Kidney (tissue), 22 donors: ENCODE data around the gene DYRK3. TPM values are rescaled to one million over a fixed set of nuclear protein-coding genes. Genes with fewer than 3 reads are reported as not detected.
A peak's percentile ranks its signal among the peaks of the same experiment; 100 is the strongest.

Experiments
- DNase-seq, 5 donors: peaks; one replicate each; pipeline ENCODE4 v3.0.0-alpha.2; 2013 to 2020
- FAIRE-seq: peaks from 2 replicates; lab custom pipeline; 2012; peaks lifted over from hg19 to GRCh38; lab: Jason Lieb, UNC
- H3K27ac ChIP-seq, 2 donors: one replicate each; pipeline ENCODE4 v1.7.0; 2013; ENCODE audit warnings: low read depth in 2 of 2, low read length in 2 of 2, inconsistent platforms in 1 of 2
- H3K27me3 ChIP-seq: one replicate; pipeline ENCODE4 v1.7.1; 2013; ENCODE audit warnings: low read length, inconsistent platforms; ENCODE audit not compliant: control insufficient read depth, insufficient read depth
- H3K36me3 ChIP-seq, 3 donors: one replicate each; pipeline versions ENCODE4 v1.7.0 to v1.7.1; 2013; ENCODE audit warnings: low read length in 3 of 3, control low read depth in 1 of 3, inconsistent platforms in 1 of 3; ENCODE audit not compliant: insufficient read depth in 3 of 3, control insufficient read depth in 2 of 3
- H3K4me1 ChIP-seq, 3 donors: one replicate each; pipeline versions ENCODE4 v1.7.0 to v1.7.1; 2013; ENCODE audit warnings: low read length in 3 of 3, inconsistent platforms in 1 of 3, low read depth in 1 of 3; ENCODE audit not compliant: control insufficient read depth in 2 of 3, insufficient read depth in 2 of 3
- H3K4me3 ChIP-seq, 3 donors: one replicate each; pipeline versions ENCODE4 v1.7.0 to v1.8.1; 2013; ENCODE audit warnings: low read length in 3 of 3, control low read depth in 1 of 3, inconsistent platforms in 1 of 3
- H3K9ac ChIP-seq, 3 donors: one replicate each; pipeline versions ENCODE4 v1.7.0 to v1.7.1; 2013; ENCODE audit warnings: low read length in 3 of 3, control low read depth in 1 of 3, inconsistent platforms in 1 of 3
- H3K9me3 ChIP-seq, 3 donors: one replicate each; pipeline versions ENCODE4 v1.7.0 to v1.7.1; 2013; ENCODE audit warnings: low read length in 3 of 3, control low read depth in 1 of 3, inconsistent platforms in 1 of 3; ENCODE audit not compliant: control insufficient read depth in 2 of 3, insufficient read depth in 1 of 3
- CTCF ChIP-seq: IDR thresholded peaks from 3 replicates; pipeline ENCODE4 v1.5.1; 2012; ENCODE audit warnings: mild to moderate bottlenecking, moderate library complexity, borderline replicate concordance; ENCODE audit not compliant: insufficient read depth; ENCODE audit errors: extremely low read depth
- intact Hi-C: fragments of 100-400 bp; cut with DNase I; formaldehyde crosslinking; loops from one replicate; pipeline ENCODE4 v1.11.1; 2022
- long read RNA-seq, 10 donors: library from polyadenylated mRNA in 1 of 10; unstranded in 1 of 10; transcript quantifications; one replicate each; pipeline ENCODE4 v2.0.0 and lab custom pipeline, GENCODE V29; 2021 to 2026
- polyA plus RNA-seq: library from polyadenylated mRNA; stranded (reverse); fragments of 350-450 nt; fragmentation: Illumina TruSeq; extraction: RNeasy Lipid Tissue Mini Kit (QIAGEN cat#74804); gene quantifications from one replicate; pipeline ENCODE4 v1.2.3, GENCODE V29; 2014; ENCODE audit warnings: low read depth, low replicate concordance; ENCODE audit not compliant: insufficient read depth
- total RNA-seq: library from RNA; stranded (reverse); fragmentation: NEBNext Ultra II Directional; extraction: Animal tissue kit (Norgen Biotek cat#: 25700); gene quantifications from one replicate; pipeline ENCODE4 v1.2.1, GENCODE V29; 2021
- donor health status: control.
- donor health status: control.
- donor health status: control.
- donor health status: control.
- donor health status: control.
- donor health status: DM: yes; HTN: yes; CAD: no.
- donor health status: Normal renal cell carcinoma (clear cell type).

The DYRK3 gene
- total RNA-seq: 12.7 TPM
- 3.5 TPM for polyA plus RNA-seq
- long read RNA-seq, donor 1, partial matches to known transcripts: 0 of 1 reads
- long read RNA-seq, donor 1, other reads (novel, unspliced or antisense): 0 of 1 reads
- long read RNA-seq, donor 2, partial matches to known transcripts: 0 of 2 reads
- long read RNA-seq, donor 2, other reads (novel, unspliced or antisense): 0 of 2 reads
- long read RNA-seq, donor 3, partial matches to known transcripts: 0 of 1 reads
- long read RNA-seq, donor 3, other reads (novel, unspliced or antisense): 0 of 1 reads
- long read RNA-seq, donor 4, partial matches to known transcripts: 0 of 2 reads
- long read RNA-seq, donor 4, other reads (novel, unspliced or antisense): 0 of 2 reads
- long read RNA-seq, donor 5: 0 reads
- long read RNA-seq, donor 6, partial matches to known transcripts: 0 of 3 reads
- long read RNA-seq, donor 6, other reads (novel, unspliced or antisense): 0 of 3 reads
- long read RNA-seq, donor 7, partial matches to known transcripts: 0 of 3 reads
- long read RNA-seq, donor 7, other reads (novel, unspliced or antisense): 0 of 3 reads
- long read RNA-seq, donor 8: 0 reads
- long read RNA-seq, donor 9, partial matches to known transcripts: 0 of 1 reads
- long read RNA-seq, donor 9, other reads (novel, unspliced or antisense): 0 of 1 reads
- long read RNA-seq, donor 10: 0 reads

DNA sequence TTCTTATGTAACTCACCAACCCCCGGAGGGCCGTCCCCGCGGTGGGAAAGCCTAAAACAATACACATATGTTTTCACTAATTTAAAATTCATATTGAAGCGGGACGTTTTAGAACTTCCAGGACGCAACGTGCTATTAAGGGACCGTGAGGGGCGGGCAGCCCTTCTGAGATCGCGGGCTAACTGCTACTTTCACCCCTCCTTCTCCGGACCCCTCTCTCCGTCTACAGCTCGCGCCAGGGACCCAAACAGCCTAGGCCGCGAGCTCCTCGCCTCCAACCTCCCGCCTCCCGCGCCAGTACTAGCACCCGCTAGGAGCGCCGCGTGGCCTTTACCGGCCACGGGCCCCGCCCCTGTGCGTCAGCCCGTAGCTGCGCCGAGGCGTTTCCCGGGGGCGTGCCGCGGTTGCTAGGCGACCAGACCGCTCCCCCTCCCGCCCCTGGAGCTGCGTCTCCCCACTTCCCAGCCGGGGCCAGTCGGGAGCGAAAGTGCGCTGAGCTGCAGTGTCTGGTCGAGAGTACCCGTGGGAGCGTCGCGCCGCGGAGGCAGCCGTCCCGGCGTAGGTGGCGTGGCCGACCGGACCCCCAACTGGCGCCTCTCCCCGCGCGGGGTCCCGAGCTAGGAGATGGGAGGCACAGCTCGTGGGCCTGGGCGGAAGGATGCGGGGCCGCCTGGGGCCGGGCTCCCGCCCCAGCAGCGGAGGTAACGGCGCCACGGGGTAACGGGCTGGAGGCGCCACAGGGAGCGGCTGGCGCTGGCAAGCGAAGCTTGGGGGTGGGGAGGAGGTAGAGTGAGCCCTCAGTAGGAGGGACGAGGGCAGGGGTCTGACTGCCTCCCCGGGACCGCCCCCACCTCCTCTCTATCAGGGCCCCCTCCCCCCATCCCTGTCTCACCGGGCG is at the start of gene DYRK3:
TSS of gene DYRK3 (plus strand) at position 457 of the 898 bp plus-strand sequence. CDS start at position 625, 168 bp downstream.
- intact Hi-C loops: no loop called here
- no peak for FAIRE-seq
- no peaks in the 10 kb centered on the region for H3K36me3 ChIP-seq

GRCh38 chr1:206586501-206587445 is 48.6 kb upstream of the DYRK3 start:
- Histone ChIP-seq H3K36me3 (peaks cover 0 to 12% (median 7%) of the 10 kb centered on the region in 3 donors), H3K9ac (no peak overlapping the region), H3K4me3 (no peak overlapping the region), H3K27me3 (no peaks in the 10 kb centered on the region), H3K27ac (no peak overlapping the region), H3K4me1 (no peaks in the 10 kb centered on the region), H3K9me3 (no peaks in the 10 kb centered on the region)
- DNase-seq (no peak), FAIRE-seq (no peak)
- intact Hi-C loops: no loop called here
- no peak for TF ChIP-seq CTCF

More for the DNA sequence above, at the start of gene DYRK3:
- peaks cover 0 to 11% (median 6%) of the 10 kb centered on the region in 3 donors for H3K4me1 ChIP-seq
- H3K9me3 ChIP-seq: no peaks in the 10 kb centered on the region
- TF ChIP-seq CTCF: no peak
- H3K27ac ChIP-seq: peak within 1 kb of the TSS; percentile 76 to 85
- peak within 1 kb of the TSS; percentile 42 to 73 (median 68) for H3K9ac ChIP-seq
- peak; percentile 91 to 98 (median 95) for DNase-seq
- no peaks in the 10 kb centered on the region for H3K27me3 ChIP-seq
- peak within 1 kb of the TSS; percentile 62 to 79 (median 70) for H3K4me3 ChIP-seq

- Histone ChIP-seq H3K9ac (no peak overlapping the region), H3K4me1 (no peaks in the 10 kb centered on the region), H3K27ac (peak overlapping the region in 1 of 2 donors; percentile 8), H3K27me3 (no peaks in the 10 kb centered on the region), H3K9me3 (no peaks in the 10 kb centered on the region), H3K4me3 (no peak overlapping the region), H3K36me3 (peaks cover 2 to 22% (median 17%) of the 10 kb centered on the region in 3 donors)
- FAIRE-seq (no peak), DNase-seq (no peak)
- intact Hi-C loops: no loop called here
- TF ChIP-seq CTCF: no peak
Measured at GRCh38 chr1:206587904-206588303, 47.4 kb upstream of the DYRK3 start.
